GM12878 (cell line): ENCODE data around the gene PITRM1. TPM values are rescaled to one million over a fixed set of nuclear protein-coding genes. Genes with fewer than 3 reads are reported as not detected.

Experiments used
- ATAC-seq: fragments of 200-7000 bp; cut with Tn5 transposase; 3 replicates; pipeline ENCODE4 v1.9.1; 2020; ENCODE audit warnings: mild to moderate bottlenecking, moderate library complexity
- BruUV-seq: library from RNA; stranded (reverse); fragments of 400-500 nt; replicated peaks from 2 replicates; lab custom pipeline; 2021; lab: Mats Ljungman, UMichigan
- CTCF ChIA-PET: fragments of 300-600 bp; sonication (Branson Sonifier 250); formaldehyde crosslinking; extraction: SDS; loops from one replicate; lab custom pipeline; 2021; ENCODE audit warnings: inconsistent platforms; lab: Yijun Ruan, JAX
- POLR2A ChIA-PET: fragments of 350-600 bp; formaldehyde crosslinking; extraction: SDS; loops from one replicate; lab custom pipeline; 2021; ENCODE audit warnings: inconsistent platforms; lab: Charles Lee
- RAD21 ChIA-PET: fragments of 300-600 bp; sonication (Branson Sonifier 250); formaldehyde crosslinking; loops from one replicate; lab custom pipeline; 2023; ENCODE audit warnings: antibody characterized with exemption; ENCODE audit not compliant: unreplicated experiment; lab: Charles Lee
- SMC1A ChIA-PET: fragments of 300-600 bp; sonication (Branson Sonifier 250); formaldehyde crosslinking; loops from one replicate; lab custom pipeline; 2023; ENCODE audit not compliant: unreplicated experiment, uncharacterized antibody; lab: Charles Lee
- DNase-seq: peaks from one replicate; pipeline ENCODE4 v3.0.0-alpha.2; 2011; ENCODE audit warnings: low read depth, low spot score
- FAIRE-seq: peaks from 3 replicates; lab custom pipeline; 2011; peaks lifted over from hg19 to GRCh38; lab: Jason Lieb, UNC
- H2AFZ ChIP-seq: 2 replicates; pipeline ENCODE4 v1.6.0; 2011; ENCODE audit warnings: low read depth, low read length, control low read depth; ENCODE audit not compliant: control insufficient read depth
- H3K27ac ChIP-seq: 2 replicates; pipeline ENCODE4 v1.5.1; 2011; ENCODE audit warnings: control low read depth; ENCODE audit not compliant: control insufficient read depth, insufficient read depth
- H3K27me3 ChIP-seq, 2 experiments: replicated peaks in 1 of 2; 2 replicates each; pipeline versions ENCODE4 v1.6.0 to v1.6.1; 2011; ENCODE audit warnings: low read length in 1 of 2; ENCODE audit not compliant: control insufficient read depth in 2 of 2, insufficient read depth in 2 of 2
- H3K36me3 ChIP-seq, 2 experiments: 2 replicates each; pipeline ENCODE4 v1.5.1; 2011; ENCODE audit warnings: low read length in 1 of 2; ENCODE audit not compliant: control insufficient read depth in 2 of 2, insufficient read depth in 2 of 2
- H3K4me1 ChIP-seq: 2 replicates; pipeline ENCODE4 v1.6.1; 2011; ENCODE audit warnings: mild to moderate bottlenecking, low read length, moderate library complexity, mixed read lengths; ENCODE audit not compliant: control insufficient read depth, insufficient read depth
- H3K4me2 ChIP-seq: 2 replicates; pipeline ENCODE4 v1.6.0; 2011; ENCODE audit warnings: control low read depth; ENCODE audit not compliant: control insufficient read depth, insufficient read depth
- H3K4me3 ChIP-seq: fragments of 200-600 bp; sonication (generic); 2 replicates; pipeline ENCODE4 v1.5.1; 2016
- H3K79me2 ChIP-seq: 2 replicates; pipeline ENCODE4 v1.6.0; 2011; ENCODE audit warnings: low read length; ENCODE audit not compliant: control insufficient read depth, insufficient read depth
- H3K9ac ChIP-seq: 2 replicates; pipeline ENCODE4 v1.8.0; 2011; ENCODE audit warnings: low read length, control low read depth, mixed read lengths; ENCODE audit not compliant: control insufficient read depth, insufficient read depth
- H3K9me3 ChIP-seq: replicated peaks from 3 replicates; pipeline ENCODE4 v1.5.1; 2011; ENCODE audit warnings: mild to moderate bottlenecking, low read length; ENCODE audit not compliant: control insufficient read depth, insufficient read depth
- H4K20me1 ChIP-seq: 2 replicates; pipeline ENCODE4 v1.6.0; 2011; ENCODE audit not compliant: control insufficient read depth, insufficient read depth
- ASH2L ChIP-seq: fragments of 300-600, 200-600 bp; sonication (generic); IDR thresholded peaks from 2 replicates; pipeline ENCODE4 v1.6.1; 2017; ENCODE audit warnings: low read depth, mild to moderate bottlenecking, borderline replicate concordance
- CHD1 ChIP-seq: IDR thresholded peaks from 2 replicates; pipeline ENCODE4 v1.6.1; 2012; ENCODE audit warnings: low read depth, low read length, improper control_type of control experiment
- E2F8 ChIP-seq: fragments of 450-650 bp; IDR thresholded peaks from 2 replicates; pipeline ENCODE4 v1.6.1; 2018; ENCODE audit warnings: mild to moderate bottlenecking, low read depth, moderate library complexity; ENCODE audit not compliant: partially characterized antibody
- HDAC6 ChIP-seq: fragments of 200-600 bp; sonication (generic); IDR thresholded peaks from one replicate; pipeline ENCODE4 v1.8.0; 2017; ENCODE audit warnings: antibody characterized with exemption; ENCODE audit not compliant: unreplicated experiment
- MYB ChIP-seq: fragments of 150-350 bp; IDR thresholded peaks from 2 replicates; pipeline ENCODE4 v1.6.1; 2014; ENCODE audit warnings: mild to moderate bottlenecking, low read depth, low read length, borderline replicate concordance
- PML ChIP-seq: IDR thresholded peaks from 2 replicates; pipeline ENCODE4 v1.6.1; 2012; ENCODE audit warnings: low read length, inconsistent platforms
- SIN3A ChIP-seq: IDR thresholded peaks from 2 replicates; pipeline ENCODE4 v1.6.1; 2012; ENCODE audit warnings: low read depth, low read length, improper control_type of control experiment
- SMAD1 ChIP-seq: fragments of 450-650 bp; IDR thresholded peaks from 2 replicates; pipeline ENCODE4 v1.6.1; 2018; ENCODE audit warnings: mild to moderate bottlenecking, low read depth; ENCODE audit not compliant: partially characterized antibody
- SREBF1 ChIP-seq: IDR thresholded peaks from 2 replicates; pipeline ENCODE4 v1.6.1; 2012; ENCODE audit warnings: mild to moderate bottlenecking, low read length
- SREBF2 ChIP-seq: IDR thresholded peaks from 2 replicates; pipeline ENCODE4 v1.6.1; 2012; ENCODE audit warnings: mild to moderate bottlenecking, low read length
- ZBED1 ChIP-seq: IDR thresholded peaks from 2 replicates; pipeline ENCODE4 v1.6.1; 2016; ENCODE audit warnings: borderline replicate concordance
- ZNF384 ChIP-seq: IDR thresholded peaks from 2 replicates; pipeline ENCODE4 v1.6.1; 2012; ENCODE audit warnings: low read depth, mild to moderate bottlenecking, low read length, improper control_type of control experiment, borderline replicate concordance
- ZNF622 ChIP-seq: fragments of 450-650 bp; IDR thresholded peaks from 2 replicates; pipeline ENCODE4 v1.6.1; 2017; ENCODE audit warnings: mild to moderate bottlenecking, inconsistent platforms
- WGBS: methylation state at CpG from one replicate; pipeline ENCODE4 v1.1.6; 2016; ENCODE audit warnings: low lambda C conversion rate; ENCODE audit not compliant: insufficient replicate concordance, insufficient coverage; ENCODE audit errors: missing lambda C conversion rate; 5-methylcytosine and 5-hydroxymethylcytosine counted together
- in situ Hi-C: fragments of 300-500 bp; cut with MboI; formaldehyde crosslinking; loops from 9 replicates; pipeline ENCODE4 v1.14.3; 2018; ENCODE audit warnings: mixed read lengths
- intact Hi-C: fragments of 100-400 bp; cut with micrococcal nuclease; formaldehyde crosslinking; loops from one replicate; pipeline ENCODE4 v1.14.2; 2022; ENCODE audit not compliant: unreplicated experiment
- polyA plus RNA-seq, 11 experiments: library from polyadenylated mRNA; depleted of rRNA in 4 of 11; unstranded in 6 of 11; stranded (reverse) in 5 of 11; fragments of >200 nt; fragmentation: Nextera tagmentation in 4 of 11; fragmentation: Illumina TruSeq in 1 of 11; extraction: Ambion mirVana in 4 of 11; extraction: Trizol in 1 of 11; gene quantifications; 1 replicate in 1 of 11; 2 replicates in 10 of 11; pipeline versions ENCODE4 v1.2.1 to v1.2.3, GENCODE V29; 2011 to 2016; ENCODE audit warnings: inconsistent platforms in 2 of 11, missing spikeins in 2 of 11, low read depth in 1 of 11
- total RNA-seq, 4 experiments: library from RNA; depleted of rRNA in 3 of 4; stranded (reverse); fragments of >200 nt in 3 of 4; fragmentation: Illumina TruSeq in 1 of 4; extraction: Trizol in 1 of 4; gene quantifications; 2 replicates each; pipeline versions ENCODE4 v1.2.1 to v1.2.3, GENCODE V29; 2013 to 2021
- TF ChIP-seq, protein P1 (sequence below): fragments of 450-650 bp; IDR thresholded peaks from 2 replicates; pipeline ENCODE4 v1.6.1; 2017; ENCODE audit warnings: antibody characterized with exemption, mild to moderate bottlenecking, moderate library complexity
- TF ChIP-seq, protein P2 (sequence below): IDR thresholded peaks from 2 replicates; pipeline ENCODE4 v1.6.1; 2012; ENCODE audit warnings: low read depth, low read length, improper control_type of control experiment

Gene PITRM1
- total and polyA plus RNA-seq, 10 of the 15 experiments (the other 5 are each of a cell fraction or from before 2014, with no cell fraction given), result 15.5 to 53.0 (median 45.0) TPM

DNA sequence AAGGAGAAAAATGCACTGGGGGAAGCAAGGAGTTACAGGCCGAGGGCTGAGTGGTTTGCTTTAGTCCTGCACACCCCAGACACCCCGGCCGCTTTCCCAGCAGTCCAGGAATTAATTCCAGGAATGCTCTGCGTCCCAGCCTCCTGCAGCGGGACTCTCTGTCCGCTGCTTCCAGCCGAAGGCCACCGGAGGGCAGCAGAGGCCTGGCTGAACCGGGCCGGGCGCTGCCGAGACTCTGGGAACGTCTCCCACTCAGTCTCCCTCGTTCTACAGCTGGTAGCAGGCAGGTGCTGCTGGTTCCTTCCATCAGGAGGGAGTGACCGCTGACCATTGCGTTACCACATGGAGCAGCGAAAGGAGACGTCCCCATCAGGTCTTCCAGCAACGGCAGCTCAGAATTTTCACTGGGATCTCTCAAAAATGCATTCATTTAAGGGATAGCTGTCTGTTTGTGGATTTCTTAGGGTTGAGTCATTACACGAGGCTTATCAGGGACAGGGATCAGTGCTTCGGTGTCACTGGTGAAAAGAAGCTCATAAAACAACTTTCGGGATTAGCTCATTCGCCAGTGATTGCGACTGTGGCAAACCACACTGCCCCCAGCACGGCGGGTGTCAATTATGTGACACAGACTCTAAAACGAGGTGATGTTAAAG is 24.9 kb upstream of the PITRM1 start (continued):
- TF ChIP-seq SIN3A (no peak), MYB (no peak), ZNF384 (no peak)

DNA sequence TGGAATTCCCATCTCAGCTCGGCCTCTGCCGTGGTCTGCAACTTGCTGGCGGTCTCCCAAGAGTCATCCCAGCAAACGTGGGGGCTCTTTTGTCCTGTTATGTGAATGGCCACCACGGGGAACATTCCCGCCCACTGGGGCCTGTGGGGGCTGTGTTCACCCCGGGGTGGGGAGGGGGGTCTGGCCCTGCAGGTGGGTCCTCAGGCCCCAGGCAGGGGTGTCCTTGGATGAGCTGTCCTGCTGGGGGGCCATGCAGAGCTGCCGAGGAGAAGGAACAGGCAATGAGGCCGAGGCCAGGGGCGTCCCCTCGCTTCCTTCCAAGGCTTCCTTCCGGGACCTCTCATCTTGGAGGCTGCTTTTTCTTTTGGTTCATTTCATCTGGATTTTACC is 24.4 kb upstream of the PITRM1 start:
- 33% methylated on average over 12 of the region's 12 CpGs for WGBS
- POLR2A ChIA-PET, result interaction anchor here (0.6 kb wide), 1 partner anchor 47 kb away, joined by 3 read pairs; no protein-coding TSS in a partner anchor
- Histone ChIP-seq H3K27me3 (peaks cover 1 to 12% of the 10 kb centered on the region in 2 experiments; a peak in 3 of 4 replicates), H3K9me3 (no peaks in the 10 kb centered on the region), H3K4me2 (no peak overlapping the region), H3K79me2 (no peaks in the 10 kb centered on the region), H3K4me3 (no peak overlapping the region), H3K4me1 (no peaks in the 10 kb centered on the region), H3K27ac (no peak overlapping the region), H4K20me1 (no peaks in the 10 kb centered on the region; the same call in 1 of the 2 replicates), H3K9ac (no peak overlapping the region), H3K36me3 (no peaks in the 10 kb centered on the region), H2AFZ (no peak overlapping the region)
- no TSS peak for BruUV-seq
- DNase-seq, result no peak
- in situ Hi-C loops, result loop anchor here (10.0 kb wide), 1 partner anchor 1458 kb away; no protein-coding TSS in a partner anchor
- RAD21 ChIA-PET, result interaction anchor here (1.1 kb wide), 1 partner anchor 585 kb away, joined by 9 read pairs; no protein-coding TSS in a partner anchor
- ATAC-seq, result no peak
- CTCF ChIA-PET, result interaction anchor here (1.1 to 2.1 kb wide), 2 partner anchors 129 to 1461 kb away, joined by 3 to 13 read pairs; no protein-coding TSS in a partner anchor
- FAIRE-seq, result no peak
- SMC1A ChIA-PET, result interaction anchor here (1.6 kb wide), 2 partner anchors 13 to 585 kb away, joined by 4 read pairs; no protein-coding TSS in a partner anchor
- intact Hi-C loops, result loop anchor here (1.0 kb wide), 1 partner anchor 1459 kb away; no protein-coding TSS in a partner anchor
- TF ChIP-seq, protein P1, sequence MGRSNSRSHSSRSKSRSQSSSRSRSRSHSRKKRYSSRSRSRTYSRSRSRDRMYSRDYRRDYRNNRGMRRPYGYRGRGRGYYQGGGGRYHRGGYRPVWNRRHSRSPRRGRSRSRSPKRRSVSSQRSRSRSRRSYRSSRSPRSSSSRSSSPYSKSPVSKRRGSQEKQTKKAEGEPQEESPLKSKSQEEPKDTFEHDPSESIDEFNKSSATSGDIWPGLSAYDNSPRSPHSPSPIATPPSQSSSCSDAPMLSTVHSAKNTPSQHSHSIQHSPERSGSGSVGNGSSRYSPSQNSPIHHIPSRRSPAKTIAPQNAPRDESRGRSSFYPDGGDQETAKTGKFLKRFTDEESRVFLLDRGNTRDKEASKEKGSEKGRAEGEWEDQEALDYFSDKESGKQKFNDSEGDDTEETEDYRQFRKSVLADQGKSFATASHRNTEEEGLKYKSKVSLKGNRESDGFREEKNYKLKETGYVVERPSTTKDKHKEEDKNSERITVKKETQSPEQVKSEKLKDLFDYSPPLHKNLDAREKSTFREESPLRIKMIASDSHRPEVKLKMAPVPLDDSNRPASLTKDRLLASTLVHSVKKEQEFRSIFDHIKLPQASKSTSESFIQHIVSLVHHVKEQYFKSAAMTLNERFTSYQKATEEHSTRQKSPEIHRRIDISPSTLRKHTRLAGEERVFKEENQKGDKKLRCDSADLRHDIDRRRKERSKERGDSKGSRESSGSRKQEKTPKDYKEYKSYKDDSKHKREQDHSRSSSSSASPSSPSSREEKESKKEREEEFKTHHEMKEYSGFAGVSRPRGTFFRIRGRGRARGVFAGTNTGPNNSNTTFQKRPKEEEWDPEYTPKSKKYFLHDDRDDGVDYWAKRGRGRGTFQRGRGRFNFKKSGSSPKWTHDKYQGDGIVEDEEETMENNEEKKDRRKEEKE, result no peak
- TF ChIP-seq, protein P2, sequence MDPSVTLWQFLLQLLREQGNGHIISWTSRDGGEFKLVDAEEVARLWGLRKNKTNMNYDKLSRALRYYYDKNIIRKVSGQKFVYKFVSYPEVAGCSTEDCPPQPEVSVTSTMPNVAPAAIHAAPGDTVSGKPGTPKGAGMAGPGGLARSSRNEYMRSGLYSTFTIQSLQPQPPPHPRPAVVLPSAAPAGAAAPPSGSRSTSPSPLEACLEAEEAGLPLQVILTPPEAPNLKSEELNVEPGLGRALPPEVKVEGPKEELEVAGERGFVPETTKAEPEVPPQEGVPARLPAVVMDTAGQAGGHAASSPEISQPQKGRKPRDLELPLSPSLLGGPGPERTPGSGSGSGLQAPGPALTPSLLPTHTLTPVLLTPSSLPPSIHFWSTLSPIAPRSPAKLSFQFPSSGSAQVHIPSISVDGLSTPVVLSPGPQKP, result no peak
- TF ChIP-seq E2F8, result no peak
- no peak for TF ChIP-seq ASH2L
- no peak for TF ChIP-seq SREBF2
- no peak for TF ChIP-seq ZNF622
- no peak for TF ChIP-seq ZBED1
- no peak for TF ChIP-seq SMAD1
- TF ChIP-seq CHD1, result no peak
- no peak for TF ChIP-seq HDAC6
- no peak for TF ChIP-seq SREBF1
- no peak for TF ChIP-seq PML
